ENCODE data around the gene ADCY1.

DNA sequence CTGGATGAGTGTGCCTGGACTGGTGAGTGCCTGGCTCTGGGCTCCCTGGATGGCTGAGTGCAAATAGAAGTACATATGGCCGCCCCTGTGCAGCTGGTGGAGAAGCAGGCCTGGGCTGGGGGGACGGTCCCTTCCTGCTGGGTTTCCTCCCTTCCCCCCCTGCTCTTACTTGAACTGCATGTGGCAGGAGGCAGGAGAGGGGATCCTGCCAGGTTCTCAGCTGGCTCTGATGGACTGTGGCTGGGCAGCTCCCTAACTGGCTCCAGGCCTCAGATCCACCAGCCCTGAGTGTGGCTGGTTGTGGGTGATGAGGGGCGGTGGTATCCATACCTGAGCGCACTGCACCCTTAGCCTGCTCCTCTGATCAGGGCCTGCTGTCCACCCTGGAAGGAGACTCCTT is 26.9 kb downstream of the ADCY1 start:
- TF ChIP-seq EZH2 (IDR thresholded peaks at IDR 0.05; ENCODE audit: low read depth): no peak
- TF ChIP-seq, protein P1, sequence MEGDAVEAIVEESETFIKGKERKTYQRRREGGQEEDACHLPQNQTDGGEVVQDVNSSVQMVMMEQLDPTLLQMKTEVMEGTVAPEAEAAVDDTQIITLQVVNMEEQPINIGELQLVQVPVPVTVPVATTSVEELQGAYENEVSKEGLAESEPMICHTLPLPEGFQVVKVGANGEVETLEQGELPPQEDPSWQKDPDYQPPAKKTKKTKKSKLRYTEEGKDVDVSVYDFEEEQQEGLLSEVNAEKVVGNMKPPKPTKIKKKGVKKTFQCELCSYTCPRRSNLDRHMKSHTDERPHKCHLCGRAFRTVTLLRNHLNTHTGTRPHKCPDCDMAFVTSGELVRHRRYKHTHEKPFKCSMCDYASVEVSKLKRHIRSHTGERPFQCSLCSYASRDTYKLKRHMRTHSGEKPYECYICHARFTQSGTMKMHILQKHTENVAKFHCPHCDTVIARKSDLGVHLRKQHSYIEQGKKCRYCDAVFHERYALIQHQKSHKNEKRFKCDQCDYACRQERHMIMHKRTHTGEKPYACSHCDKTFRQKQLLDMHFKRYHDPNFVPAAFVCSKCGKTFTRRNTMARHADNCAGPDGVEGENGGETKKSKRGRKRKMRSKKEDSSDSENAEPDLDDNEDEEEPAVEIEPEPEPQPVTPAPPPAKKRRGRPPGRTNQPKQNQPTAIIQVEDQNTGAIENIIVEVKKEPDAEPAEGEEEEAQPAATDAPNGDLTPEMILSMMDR (conservative IDR thresholded peaks at IDR 0.05): no peak
